HG02943 (cell line): ENCODE results near the gene ABCC4.

Source experiments
- ATAC-seq: cut with Tn5 transposase; IDR thresholded peaks from one replicate; pipeline ENCODE4 v1.9.1; 2021; ENCODE audit warnings: mild to moderate bottlenecking, low read depth, moderate library complexity; ENCODE audit not compliant: unreplicated experiment

ABCC4 gene

DNA sequence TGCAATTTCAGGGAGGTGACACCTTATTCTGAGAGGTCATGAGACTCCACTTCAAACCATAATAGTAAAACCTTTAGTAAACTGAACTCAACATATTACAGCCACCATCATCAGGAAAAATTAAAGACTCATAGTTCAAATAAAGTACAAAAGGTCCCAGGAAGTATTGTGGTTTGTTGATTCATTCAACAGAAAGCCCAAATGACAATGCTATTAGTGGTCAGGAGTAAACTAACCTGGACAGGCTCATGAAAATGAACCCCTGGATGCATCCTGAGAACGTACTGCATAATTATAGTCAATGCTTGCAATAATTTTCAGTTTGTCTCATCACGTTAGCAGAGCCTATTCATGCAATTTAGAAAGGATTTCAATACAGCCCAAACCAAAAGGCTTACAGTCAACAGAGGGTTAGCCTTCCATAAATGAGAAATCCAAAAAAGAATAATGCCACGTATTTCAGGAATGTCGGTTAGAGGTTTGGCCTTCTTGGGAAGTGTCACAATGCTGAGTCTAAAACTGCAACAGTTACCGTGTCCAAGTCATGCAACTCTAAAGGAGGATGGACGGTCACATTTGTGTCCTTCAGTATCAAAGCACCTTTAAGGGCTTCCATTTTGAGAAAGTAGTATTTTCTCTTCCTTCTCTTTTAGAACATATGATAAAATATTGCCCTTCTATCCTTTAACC is 280.8 kb downstream of the ABCC4 start:
- ATAC-seq = no peak

DNA sequence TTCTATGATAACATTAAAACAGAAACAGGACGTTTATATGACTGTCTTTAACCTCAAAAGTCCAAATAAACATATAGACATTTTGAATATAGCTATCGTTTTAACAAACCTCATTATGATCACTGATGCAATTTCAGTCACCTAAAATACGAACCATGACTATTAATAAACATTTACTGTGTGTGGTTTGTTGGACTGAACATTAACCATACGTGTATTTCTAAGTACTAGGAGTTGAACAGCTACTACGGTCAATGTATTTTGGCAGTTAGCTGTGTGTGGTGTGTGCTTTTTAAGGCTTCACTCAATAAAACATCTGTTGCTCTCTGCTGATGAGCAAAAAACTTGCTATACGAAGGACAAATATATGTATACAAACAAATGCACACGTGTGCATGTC is 281.4 kb downstream of the ABCC4 start:
- ATAC-seq = no peak

DNA sequence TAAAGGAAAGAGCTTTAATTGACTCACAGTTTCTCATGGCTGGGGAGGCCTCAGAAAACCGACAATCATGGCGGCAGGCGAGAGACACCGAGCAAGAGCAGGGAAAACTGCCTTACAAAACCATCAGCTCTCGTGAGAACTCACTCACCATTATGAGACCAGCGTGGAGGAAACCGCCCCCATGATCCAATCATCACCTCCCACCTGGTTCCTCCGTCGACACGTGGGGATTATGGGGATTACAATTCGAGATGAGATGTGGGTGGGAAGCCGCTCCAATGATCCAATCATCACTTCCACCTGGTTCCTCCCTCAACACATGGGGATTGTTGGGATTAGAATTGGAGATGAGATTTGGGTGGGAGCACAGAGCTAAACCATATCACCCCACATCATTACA is 293.9 kb downstream of the ABCC4 start:
- no peak for ATAC-seq

DNA sequence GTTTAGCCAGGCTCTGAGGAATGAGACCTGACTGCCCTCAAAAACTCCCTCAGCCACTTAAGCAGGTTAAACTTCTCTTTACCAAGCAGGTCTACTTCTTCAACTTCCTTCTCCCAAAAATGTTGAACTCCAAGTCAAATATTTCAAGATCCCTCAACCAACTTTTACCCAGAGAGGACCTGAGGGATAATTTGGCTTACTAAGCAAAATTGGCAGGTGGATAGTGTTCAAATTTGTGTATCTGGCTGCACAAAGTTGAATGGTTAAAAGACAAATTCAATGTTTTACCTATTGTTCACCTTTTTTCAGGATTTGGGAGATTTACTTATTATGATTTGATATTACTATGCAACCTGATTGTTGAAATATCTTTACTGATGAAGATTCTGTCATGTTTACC is 296.0 kb downstream of the ABCC4 start:
- no peak for ATAC-seq

DNA sequence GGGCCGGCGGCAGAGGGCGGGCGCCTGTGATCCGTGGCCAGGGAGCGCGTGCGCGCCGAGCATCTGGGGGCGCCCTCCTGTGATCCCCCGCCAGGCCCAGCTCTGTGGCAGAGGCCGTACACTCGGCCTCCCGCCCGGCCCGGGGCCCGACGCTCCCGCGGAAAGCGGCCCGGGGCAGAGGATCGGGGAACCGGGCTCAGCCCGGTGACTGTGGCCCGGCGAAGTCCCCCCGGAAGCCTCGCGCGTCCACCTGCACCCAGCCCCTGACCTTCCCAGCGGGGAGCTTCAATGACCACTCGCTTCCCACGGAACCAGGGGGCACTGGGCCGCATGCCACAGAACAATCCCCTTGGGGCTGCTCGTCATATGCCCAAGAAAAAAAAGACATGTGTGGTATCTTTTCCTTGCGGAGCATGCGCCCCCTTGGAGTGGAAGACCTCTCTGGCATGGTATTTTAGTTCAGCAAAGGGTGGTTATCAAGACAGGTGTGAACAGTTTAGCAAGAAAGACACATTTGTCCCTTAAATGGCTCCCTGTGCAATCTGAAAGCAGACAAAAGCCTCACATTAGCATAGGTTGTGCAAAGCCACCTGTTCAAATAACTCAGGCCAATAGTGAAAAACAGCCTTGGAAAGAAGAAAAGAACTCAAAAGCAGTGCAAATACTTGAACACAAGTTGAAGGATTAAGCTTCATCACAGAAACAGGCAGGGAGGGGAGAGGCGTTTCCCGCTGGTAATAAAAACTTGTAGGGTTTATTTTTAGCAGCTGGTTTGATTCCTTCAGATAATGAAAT is 298.0 kb downstream of the ABCC4 start:
- ATAC-seq = no peak

DNA sequence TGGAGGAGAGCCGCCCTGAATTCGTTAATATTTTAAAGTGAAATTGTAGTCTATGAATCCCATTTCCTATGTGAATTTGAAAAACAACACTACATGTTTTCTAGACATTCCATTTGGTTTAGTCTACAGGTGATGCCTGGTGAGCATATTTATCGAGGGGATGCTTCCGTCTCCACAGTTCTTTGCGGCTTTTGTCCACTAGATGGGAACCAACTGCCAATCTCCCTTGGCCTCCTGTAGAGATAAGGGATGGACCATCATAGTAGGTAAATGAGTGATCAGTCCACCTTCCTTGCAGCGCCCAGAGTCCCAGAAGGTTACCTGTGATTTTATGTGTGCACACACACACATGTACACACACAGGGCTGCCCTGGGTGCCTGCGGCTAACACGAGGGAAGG is 299.1 kb downstream of the ABCC4 start:
- ATAC-seq = no peak

DNA sequence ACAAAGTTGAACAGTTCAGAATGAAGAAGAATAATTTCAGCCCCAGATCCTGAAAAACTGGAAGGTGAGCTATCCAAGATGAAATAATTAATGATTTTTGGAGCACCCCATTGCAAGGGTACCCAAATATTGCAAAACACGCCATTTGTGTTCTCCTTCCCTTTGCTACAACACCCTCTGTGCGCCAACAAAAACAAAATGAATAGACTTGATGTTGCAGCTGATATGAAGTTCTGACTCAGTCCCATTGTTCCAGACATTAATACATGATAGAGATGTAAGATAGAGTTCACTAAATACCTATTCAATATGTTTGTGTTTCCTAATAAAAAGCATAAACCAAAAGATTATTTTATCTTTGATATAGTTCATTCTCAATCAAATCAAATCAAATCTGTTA is 301.4 kb downstream of the ABCC4 start:
- ATAC-seq = no peak

DNA sequence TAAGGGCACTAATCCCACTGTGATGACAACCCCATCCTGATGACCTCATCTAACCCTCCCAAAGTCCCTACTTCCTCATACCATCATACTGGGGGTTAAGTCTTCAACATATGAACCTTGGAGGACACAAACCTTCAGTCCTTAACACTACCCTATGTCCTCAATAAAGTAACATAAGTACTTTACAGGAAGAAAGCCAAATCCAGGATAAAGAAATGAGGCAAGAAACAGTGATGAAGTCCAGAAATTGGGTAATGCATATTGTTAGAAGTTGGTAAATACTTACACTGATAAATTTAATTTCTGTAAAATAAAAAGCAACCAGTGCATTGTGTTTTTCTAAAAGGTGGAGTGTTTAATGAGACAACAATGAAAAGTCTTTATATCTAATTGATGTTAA is 304.1 kb downstream of the ABCC4 start:
- no peak for ATAC-seq

DNA sequence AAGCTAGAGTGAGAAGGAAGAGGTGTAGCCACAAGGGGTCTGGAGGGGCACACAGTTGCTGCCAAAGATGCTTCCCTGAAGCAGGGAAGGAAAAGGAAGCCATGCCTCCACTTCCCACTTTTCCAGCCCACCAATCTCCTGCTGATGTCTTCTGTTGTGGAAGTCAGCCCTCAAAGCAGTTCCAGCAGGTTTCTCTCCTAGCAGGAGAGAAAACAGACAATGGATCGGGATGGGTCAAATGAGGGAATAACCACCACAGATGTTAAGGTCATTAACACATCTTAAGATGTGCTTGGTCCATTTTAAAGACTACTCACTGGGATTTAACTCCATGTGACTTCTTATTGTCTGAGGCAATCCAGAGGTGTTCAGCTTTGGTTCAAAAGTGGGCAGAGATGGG is 304.8 kb downstream of the ABCC4 start:
- no peak for ATAC-seq

DNA sequence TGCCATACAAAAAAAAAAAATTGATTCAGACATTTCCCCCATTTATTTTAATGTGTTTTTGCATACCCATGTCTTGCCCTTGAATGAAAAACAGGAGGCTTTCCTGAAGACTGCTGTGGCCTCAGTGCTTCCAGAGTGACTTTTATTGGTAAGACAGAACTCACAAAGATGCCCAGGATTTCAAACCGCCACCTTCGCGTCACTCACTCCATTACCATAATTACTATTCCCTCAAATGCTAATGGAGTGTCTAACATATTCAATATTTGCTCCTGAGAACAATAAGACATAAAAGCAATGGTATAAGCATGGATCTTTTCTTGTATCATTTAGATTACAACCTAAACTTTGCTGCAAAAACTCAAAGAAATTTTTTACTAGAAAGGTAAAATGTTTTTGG is 306.7 kb downstream of the ABCC4 start:
- ATAC-seq = no peak

DNA sequence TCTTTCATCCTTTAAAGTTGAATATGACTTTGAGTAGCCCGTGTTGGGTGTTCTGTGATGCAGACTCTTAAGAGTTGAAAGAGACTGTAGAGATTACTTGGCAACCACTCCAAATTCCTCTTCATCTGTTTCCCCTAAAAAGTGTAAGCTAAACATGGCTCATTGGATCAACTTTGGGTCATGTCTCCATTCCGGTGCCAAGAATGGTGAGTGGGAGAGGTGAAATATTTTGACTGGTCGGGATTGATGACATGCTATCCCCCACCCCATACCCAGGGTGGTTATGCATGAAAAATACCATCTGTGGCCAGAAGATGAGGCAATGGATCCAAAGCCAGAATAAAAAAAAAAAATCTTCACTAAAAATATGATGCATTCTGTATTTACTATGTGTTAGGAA is 307.6 kb downstream of the ABCC4 start:
- no peak for ATAC-seq

DNA sequence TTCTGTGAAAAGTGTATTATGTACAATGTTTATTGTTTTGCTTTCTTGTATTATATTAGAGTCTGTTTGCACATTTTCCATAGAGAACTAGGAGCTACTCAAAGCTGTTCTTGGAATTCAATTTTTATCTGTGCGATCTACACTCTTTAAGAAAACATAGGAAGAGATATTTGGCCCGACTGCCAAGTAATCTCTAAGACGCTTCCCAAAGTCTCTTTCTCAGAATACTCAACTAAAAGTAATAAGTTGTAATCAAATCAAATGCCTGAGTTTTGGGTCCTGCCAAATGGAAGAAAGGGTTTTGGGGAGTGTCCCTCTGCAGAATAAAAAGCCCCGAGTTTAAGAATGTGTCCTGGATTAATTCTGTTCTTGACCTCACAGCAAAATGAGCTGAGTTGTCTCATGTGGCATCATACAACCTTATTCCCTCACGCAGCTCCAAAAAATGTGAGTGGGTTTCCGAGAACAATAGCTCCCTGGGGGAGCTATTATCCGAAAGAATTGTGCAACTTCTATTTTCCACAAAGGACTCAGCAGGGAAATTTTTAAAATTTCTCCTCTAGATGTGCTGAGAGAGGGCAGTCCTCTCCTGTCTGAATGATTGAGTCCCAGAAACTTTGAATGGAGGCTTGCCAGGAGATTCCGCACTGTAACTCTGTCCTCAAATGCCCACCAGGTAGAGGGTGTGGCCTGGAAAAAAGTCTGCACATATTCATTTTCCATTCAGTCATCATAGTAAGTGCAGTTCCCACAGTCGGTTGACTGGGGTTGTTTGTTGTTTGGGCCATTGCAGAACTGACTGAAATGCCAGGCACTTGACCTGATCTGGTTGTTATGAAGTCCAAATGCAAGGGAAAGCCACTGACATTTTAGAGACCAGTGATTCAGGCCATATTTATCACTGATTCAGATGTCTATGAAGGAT is 309.0 kb downstream of the ABCC4 start:
- no peak for ATAC-seq

DNA sequence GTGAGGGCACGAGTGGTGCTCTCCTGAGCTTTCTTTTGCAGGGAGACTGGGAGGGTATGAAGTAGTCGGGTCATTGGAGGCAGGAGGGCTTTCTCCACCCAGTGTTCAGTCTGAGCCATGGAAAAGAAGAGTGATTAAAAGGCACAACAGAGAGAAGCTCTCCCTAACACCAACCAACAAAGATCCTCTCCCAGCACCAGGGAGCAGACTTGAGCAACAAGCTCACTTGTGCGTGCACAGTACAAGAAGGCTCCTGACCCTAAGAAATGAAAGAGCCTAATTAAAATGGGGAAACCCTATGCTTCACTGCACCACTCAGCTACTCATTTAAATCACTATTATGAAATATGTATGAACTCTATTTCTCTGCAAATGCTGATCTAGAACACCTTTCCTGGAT is 312.6 kb downstream of the ABCC4 start:
- no peak for ATAC-seq

DNA sequence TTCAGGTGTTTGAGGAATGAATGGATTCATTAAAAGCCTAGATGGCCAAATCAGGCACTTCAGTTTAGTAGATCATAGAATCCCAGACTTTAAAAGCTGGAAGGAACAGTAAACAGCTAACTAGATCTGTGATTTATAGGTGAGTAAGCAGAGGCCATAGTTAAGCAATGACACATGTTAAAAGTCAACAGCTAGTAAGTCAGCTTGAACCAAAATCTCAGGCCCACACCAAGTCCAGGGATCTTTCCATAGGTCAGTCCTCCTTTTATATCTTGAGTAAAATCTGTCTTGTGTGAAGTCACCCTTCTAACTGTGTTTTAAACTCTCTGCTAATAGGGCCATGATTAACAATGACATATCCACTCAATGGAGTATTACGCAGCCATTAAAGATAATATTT is 313.4 kb downstream of the ABCC4 start:
- ATAC-seq = no peak

DNA sequence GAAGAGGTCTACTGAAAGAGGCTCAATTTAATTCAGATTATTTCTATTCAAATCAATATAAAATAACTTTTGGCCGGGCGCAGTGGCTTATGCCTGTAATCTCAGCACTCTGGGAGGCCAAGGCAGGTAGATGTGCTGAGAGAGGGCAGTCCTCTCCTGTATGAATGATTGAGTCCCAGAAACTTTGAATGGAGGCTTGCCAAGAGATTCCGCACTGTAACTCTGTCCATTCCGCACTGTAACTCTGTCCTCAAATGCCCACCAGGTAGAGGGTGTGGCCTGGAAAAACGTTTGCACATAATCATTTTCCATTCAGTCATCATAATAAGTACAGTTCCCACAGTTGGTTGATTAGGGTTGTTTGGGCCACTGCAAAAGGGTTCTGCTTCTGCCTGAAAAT is 314.2 kb downstream of the ABCC4 start:
- no peak for ATAC-seq

DNA sequence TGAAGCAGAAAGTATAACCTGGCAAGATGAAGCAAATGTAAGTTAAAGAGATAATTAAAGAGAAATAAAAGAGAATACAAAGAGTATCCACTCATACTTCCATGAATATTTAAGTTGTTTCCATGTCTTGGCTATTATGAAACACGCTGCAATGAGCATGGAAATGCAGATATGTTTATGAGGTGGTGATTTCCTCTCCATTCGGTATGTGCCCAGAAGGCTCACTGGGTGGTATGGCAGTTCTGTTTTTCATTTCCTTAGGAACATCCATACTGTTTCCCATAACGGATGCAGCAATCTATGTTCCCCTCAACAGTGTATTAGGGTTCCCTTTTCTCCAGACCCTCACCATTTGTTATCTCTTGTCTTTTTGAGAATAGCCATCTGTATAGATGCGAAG is 316.3 kb downstream of the ABCC4 start:
- no peak for ATAC-seq

DNA sequence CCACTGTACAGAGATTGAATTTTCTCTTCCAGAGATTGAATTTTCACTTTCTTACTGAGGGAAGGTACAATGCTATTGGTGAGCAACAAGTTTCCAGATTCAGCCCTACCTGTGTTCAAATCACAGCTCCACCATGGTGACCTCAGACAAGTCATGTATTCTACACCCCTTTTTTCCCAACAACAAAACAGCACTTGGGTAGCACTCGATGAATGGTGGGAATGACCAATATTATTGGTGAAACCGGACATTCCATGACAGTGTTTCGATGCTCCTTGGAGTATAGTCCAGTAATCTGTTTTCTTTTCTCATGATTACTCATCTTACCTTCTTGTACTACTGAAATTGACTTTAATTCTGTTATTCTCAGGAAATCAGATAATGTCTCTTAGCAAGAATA is 322.7 kb downstream of the ABCC4 start:
- ATAC-seq = no peak

DNA sequence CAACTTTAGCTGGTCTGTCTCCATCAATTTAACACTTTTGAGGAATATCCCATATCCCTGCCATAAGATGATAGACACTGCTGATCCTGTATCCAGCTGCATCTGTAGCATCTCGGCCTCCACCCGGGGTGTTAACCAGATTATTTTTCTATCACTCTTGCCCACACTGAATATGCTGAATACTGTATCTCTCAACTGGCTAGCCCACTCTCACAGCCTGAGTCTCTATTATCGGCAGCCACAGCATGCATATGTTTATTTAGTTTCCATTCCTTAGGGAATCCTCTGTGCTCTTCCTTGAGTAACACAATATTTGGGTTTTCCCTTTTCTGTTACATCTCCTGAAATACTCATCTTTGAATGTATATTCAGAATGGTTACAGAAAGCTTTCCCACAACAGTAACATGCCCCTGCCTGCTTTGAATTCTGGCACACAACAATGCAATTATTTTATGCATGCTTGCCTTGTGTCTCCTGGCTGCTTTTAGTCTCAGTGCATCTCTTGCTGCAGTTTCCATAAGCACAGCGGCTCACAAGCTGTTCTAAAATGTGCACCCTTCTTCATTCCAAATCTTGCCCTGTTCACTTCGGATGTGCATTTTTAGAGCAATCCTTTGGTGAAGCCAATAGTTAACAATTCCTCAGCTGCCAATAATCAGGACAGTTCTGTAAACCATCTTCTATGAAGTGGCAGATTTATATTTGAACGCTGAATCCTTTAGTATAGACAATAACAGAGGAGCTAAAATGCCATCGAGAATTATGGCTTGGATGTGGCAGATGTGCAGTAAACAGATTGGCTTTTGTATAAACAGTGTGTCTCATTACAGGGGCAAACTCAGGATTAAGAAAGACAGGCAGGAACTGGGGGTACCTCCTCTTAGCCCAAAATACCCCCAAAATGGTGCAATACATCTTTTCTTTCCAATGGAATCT is 327.0 kb downstream of the ABCC4 start:
- no peak for ATAC-seq

DNA sequence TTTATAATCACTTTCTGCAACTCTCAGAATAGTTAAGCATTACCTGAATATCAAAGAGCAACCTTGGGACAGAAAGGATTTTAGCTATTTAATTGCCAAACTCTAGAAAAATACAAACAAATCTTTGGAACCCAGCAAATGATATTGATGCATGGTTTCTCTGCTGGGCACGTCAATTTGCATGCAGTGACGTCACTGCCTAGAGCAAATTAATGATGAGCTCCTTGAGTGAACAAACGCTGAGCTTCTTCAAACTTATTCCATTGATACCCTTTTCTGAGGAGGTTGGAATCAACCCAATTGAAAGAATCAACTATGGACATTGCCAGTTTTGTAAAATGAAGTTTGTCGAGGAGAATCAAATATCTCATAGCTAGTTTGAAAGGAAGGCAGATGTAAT is 329.0 kb downstream of the ABCC4 start:
- ATAC-seq = no peak
